Uterus (tissue), 4 donors: ENCODE results near the gene LMCD1. TPM values are rescaled to one million over a fixed set of nuclear protein-coding genes. Genes with fewer than 3 reads are reported as not detected.

ENCODE experiments used
- DNase-seq, 2 donors: peaks; one replicate each; pipeline ENCODE4 v3.0.0-alpha.2; 2019 to 2020
- H3K27ac ChIP-seq, 2 donors: fragments of 200-600 bp; sonication (generic); 1 replicate in 1 of 2; 2 replicates in 1 of 2; pipeline ENCODE4 v1.5.1; 2016 to 2018
- H3K27me3 ChIP-seq, 2 donors: fragments of 200-600 bp; sonication (generic); one replicate each; pipeline ENCODE4 v1.5.1; 2018 to 2019; ENCODE audit warnings: control low read depth in 1 of 2
- H3K36me3 ChIP-seq, 2 donors: fragments of 200-600 bp; sonication (generic); one replicate each; pipeline ENCODE4 v1.5.1; 2019; ENCODE audit warnings: control low read depth in 1 of 2
- H3K4me1 ChIP-seq, 2 donors: fragments of 200-600 bp; sonication (generic); one replicate each; pipeline ENCODE4 v1.5.1; 2018 to 2019; ENCODE audit warnings: control low read depth in 1 of 2
- H3K4me3 ChIP-seq, 2 donors: fragments of 200-600 bp; sonication (generic); 1 replicate in 1 of 2; 2 replicates in 1 of 2; pipeline ENCODE4 v1.5.1; 2018 to 2019; ENCODE audit warnings: mild to moderate bottlenecking in 1 of 2
- H3K9me3 ChIP-seq, 2 donors: fragments of 200-600 bp; sonication (generic); one replicate each; pipeline ENCODE4 v1.5.1; 2019; ENCODE audit warnings: control low read depth in 1 of 2
- CTCF ChIP-seq, 4 experiments: fragments of 200-600 bp in 2 of 4; fragments of 450-650 bp in 2 of 4; sonication (generic) in 2 of 4; IDR thresholded peaks; one replicate each; pipeline ENCODE4 v1.5.1; 2016 to 2019; ENCODE audit warnings: antibody characterized with exemption in 4 of 4, mild to moderate bottlenecking in 2 of 4, moderate library complexity in 1 of 4
- POLR2A ChIP-seq, 2 donors: fragments of 450-650 bp; IDR thresholded peaks; one replicate each; pipeline ENCODE4 v1.6.1; 2016; ENCODE audit warnings: antibody characterized with exemption in 2 of 2, mild to moderate bottlenecking in 1 of 2, moderate library complexity in 1 of 2
- intact Hi-C: fragments of 100-400 bp; cut with DNase I; formaldehyde crosslinking; loops from one replicate; pipeline ENCODE4 v1.15.1; 2023; ENCODE audit warnings: low total_unique reads
- total RNA-seq, 4 donors: library from RNA; depleted of rRNA in 3 of 4; stranded (reverse); fragments of >200 nt in 3 of 4; gene quantifications; one replicate each; pipeline versions ENCODE4 v1.1.0 to v1.2.4, GENCODE V29; 2014 to 2023
- donor health status: DM: yes; HTN: yes; CAD: no.

The LMCD1 gene
- total RNA-seq, 4 donors from 2014 or later, result 70.9 to 163 (median 115) TPM

- Histone ChIP-seq H3K36me3 (no peaks in the 10 kb centered on the region), H3K4me3 (no peak overlapping the region), H3K27ac (no peak overlapping the region), H3K9me3 (no peaks in the 10 kb centered on the region), H3K27me3 (no peaks in the 10 kb centered on the region), H3K4me1 (peaks cover 0 to 4% of the 10 kb centered on the region in 2 donors)
- intact Hi-C loops, result no loop called here
- TF ChIP-seq CTCF (IDR thresholded peaks at IDR 0.05) (no peak), POLR2A (IDR thresholded peaks at IDR 0.05) (no peak)
- DNase-seq, result no peak
These were observed 73.9 kb downstream of the LMCD1 start for GRCh38 chr3:8575364-8576104.

- DNase-seq, result no peak
- intact Hi-C loops, result no loop called here
- Histone ChIP-seq H3K27ac (no peak overlapping the region), H3K36me3 (no peaks in the 10 kb centered on the region), H3K27me3 (no peaks in the 10 kb centered on the region), H3K9me3 (no peaks in the 10 kb centered on the region), H3K4me1 (peaks cover 0 to 4% of the 10 kb centered on the region in 2 donors), H3K4me3 (no peak overlapping the region)
- no peak for TF ChIP-seq CTCF (IDR thresholded peaks at IDR 0.05)
- TF ChIP-seq POLR2A (IDR thresholded peaks at IDR 0.05), result no peak
These were observed 74.8 kb downstream of the LMCD1 start for GRCh38 chr3:8576436-8576835.

- intact Hi-C loops, result no loop called here
- no peak overlapping the region for H3K27ac ChIP-seq
- TF ChIP-seq CTCF (IDR thresholded peaks at IDR 0.05) (no peak), POLR2A (IDR thresholded peaks at IDR 0.05) (no peak)
These were observed 75.4 kb downstream of the LMCD1 start for GRCh38 chr3:8576841-8577571.

GRCh38 chr3:8578282-8578681 lies 76.7 kb downstream of the LMCD1 start:
- Histone ChIP-seq H3K4me3 (no peak overlapping the region), H3K4me1 (peaks cover 0 to 4% of the 10 kb centered on the region in 2 donors), H3K9me3 (no peaks in the 10 kb centered on the region), H3K36me3 (no peaks in the 10 kb centered on the region), H3K27me3 (no peaks in the 10 kb centered on the region), H3K27ac (no peak overlapping the region)
- no peak for DNase-seq
- TF ChIP-seq CTCF (IDR thresholded peaks at IDR 0.05) (no peak), POLR2A (IDR thresholded peaks at IDR 0.05) (no peak)
- intact Hi-C loops, result no loop called here

More at GRCh38 chr3:8576841-8577571, 75.4 kb downstream of the LMCD1 start:
- Histone ChIP-seq H3K9me3 (no peaks in the 10 kb centered on the region), H3K36me3 (no peaks in the 10 kb centered on the region), H3K4me1 (peaks cover 0 to 4% of the 10 kb centered on the region in 2 donors), H3K27me3 (no peaks in the 10 kb centered on the region), H3K4me3 (no peak overlapping the region)
- DNase-seq, result no peak

- DNase-seq, result no peak
- H3K4me3 ChIP-seq, result no peak overlapping the region
- H3K4me1 ChIP-seq, result peaks cover 0 to 2% of the 10 kb centered on the region in 2 donors
- no peak overlapping the region for H3K27ac ChIP-seq
- TF ChIP-seq POLR2A (IDR thresholded peaks at IDR 0.05) (no peak), CTCF (IDR thresholded peaks at IDR 0.05) (no peak)
- intact Hi-C loops, result no loop called here
- H3K9me3 ChIP-seq, result no peaks in the 10 kb centered on the region
- no peaks in the 10 kb centered on the region for H3K36me3 ChIP-seq
- no peaks in the 10 kb centered on the region for H3K27me3 ChIP-seq
These were observed 77.5 kb downstream of the LMCD1 start for GRCh38 chr3:8579096-8579495.
